ENCODE data around the gene ACP3.

The ACP3 gene

GRCh38 chr3:132321304-132321703 is 4.1 kb downstream of the ACP3 start:
- no peak for DNase-seq

GRCh38 chr3:132325103-132325606 is 7.9 kb downstream of the ACP3 start:
- no peak for DNase-seq

GRCh38 chr3:132325634-132326033 is 8.4 kb downstream of the ACP3 start:
- DNase-seq: no peak

- DNase-seq: no peak
Measured at GRCh38 chr3:132326251-132326650, 9.0 kb downstream of the ACP3 start.

GRCh38 chr3:132332082-132332481 is 14.9 kb downstream of the ACP3 start:
- no peak for DNase-seq

GRCh38 chr3:132332508-132332907 is 15.3 kb downstream of the ACP3 start:
- DNase-seq: no peak

- no peak for DNase-seq
Measured at GRCh38 chr3:132341746-132342145, 24.5 kb downstream of the ACP3 start.

GRCh38 chr3:132342183-132342582 is 25.0 kb downstream of the ACP3 start:
- no peak for DNase-seq

- DNase-seq: no peak
Measured at GRCh38 chr3:132342610-132343009, 25.4 kb downstream of the ACP3 start.

GRCh38 chr3:132343018-132343612 is 25.9 kb downstream of the ACP3 start:
- peak; percentile 82 for DNase-seq

GRCh38 chr3:132344666-132345280 is 27.6 kb downstream of the ACP3 start:
- no peak for DNase-seq

- DNase-seq: no peak
Measured at GRCh38 chr3:132346841-132347736, 29.9 kb downstream of the ACP3 start.

- no peak for DNase-seq
Measured at GRCh38 chr3:132347811-132348210, 30.6 kb downstream of the ACP3 start.

- no peak for DNase-seq
Measured at GRCh38 chr3:132348531-132348930, 31.3 kb downstream of the ACP3 start.

- DNase-seq: no peak
Measured at GRCh38 chr3:132350814-132351213, 33.6 kb downstream of the ACP3 start.

GRCh38 chr3:132351222-132351806 is 34.1 kb downstream of the ACP3 start:
- DNase-seq: no peak

GRCh38 chr3:132352556-132353143 is 35.4 kb downstream of the ACP3 start:
- DNase-seq: peak; percentile 85

GRCh38 chr3:132354916-132355702 is 37.9 kb downstream of the ACP3 start:
- no peak for DNase-seq

GRCh38 chr3:132356568-132356967 is 39.4 kb downstream of the ACP3 start:
- no peak for DNase-seq

GRCh38 chr3:132360717-132361116 is 43.5 kb downstream of the ACP3 start:
- no peak for DNase-seq

GRCh38 chr3:132362329-132362728 is 45.1 kb downstream of the ACP3 start:
- DNase-seq: peak; percentile 22

GRCh38 chr3:132368515-132368914 is 51.3 kb downstream of the ACP3 start:
- DNase-seq: no peak

All from eye (tissue), 1 donor.